Type B pancreatic cell (in vitro differentiated cells): Measurements from ENCODE around the gene HSPA4. TPM values are rescaled to one million over a fixed set of nuclear protein-coding genes. Genes with fewer than 3 reads are reported as not detected.

Experiments
- DNase-seq: peaks from one replicate; pipeline ENCODE4 v3.0.0; 2021; ENCODE audit warnings: mixed read lengths; ENCODE audit not compliant: unreplicated experiment; ENCODE audit errors: extremely low spot score
- H3K27ac Mint-ChIP-seq: 2 replicates; pipeline ENCODE4 v1.8.0; 2021; ENCODE audit warnings: mild to moderate bottlenecking, mixed read lengths
- H3K27me3 Mint-ChIP-seq: 2 replicates; pipeline ENCODE4 v1.8.0; 2021; ENCODE audit warnings: mixed read lengths
- H3K36me3 Mint-ChIP-seq: 2 replicates; pipeline ENCODE4 v1.8.0; 2021; ENCODE audit warnings: mixed read lengths
- H3K4me1 Mint-ChIP-seq: one replicate; pipeline ENCODE4 v1.8.0; 2021; ENCODE audit warnings: mixed read lengths; ENCODE audit not compliant: unreplicated experiment
- H3K4me3 Mint-ChIP-seq: 2 replicates; pipeline ENCODE4 v1.8.0; 2021; ENCODE audit warnings: mild to moderate bottlenecking, mixed read lengths
- H3K9me3 Mint-ChIP-seq: 2 replicates; pipeline ENCODE4 v1.8.0; 2021; ENCODE audit warnings: mixed read lengths
- total RNA-seq: library from RNA; stranded (reverse); gene quantifications from 2 replicates; pipeline ENCODE4 v1.2.1, GENCODE V29; 2021; ENCODE audit warnings: low replicate concordance
- TF ChIP-seq, protein P1 (sequence below): fragments of 200-600 bp; sonication (generic); conservative IDR thresholded peaks from 2 replicates; pipeline ENCODE4 v1.5.0; 2021; ENCODE audit warnings: antibody characterized with exemption, mild to moderate bottlenecking

The HSPA4 gene
- total RNA-seq, 1 donor from 2014 or later = 134 TPM

DNA sequence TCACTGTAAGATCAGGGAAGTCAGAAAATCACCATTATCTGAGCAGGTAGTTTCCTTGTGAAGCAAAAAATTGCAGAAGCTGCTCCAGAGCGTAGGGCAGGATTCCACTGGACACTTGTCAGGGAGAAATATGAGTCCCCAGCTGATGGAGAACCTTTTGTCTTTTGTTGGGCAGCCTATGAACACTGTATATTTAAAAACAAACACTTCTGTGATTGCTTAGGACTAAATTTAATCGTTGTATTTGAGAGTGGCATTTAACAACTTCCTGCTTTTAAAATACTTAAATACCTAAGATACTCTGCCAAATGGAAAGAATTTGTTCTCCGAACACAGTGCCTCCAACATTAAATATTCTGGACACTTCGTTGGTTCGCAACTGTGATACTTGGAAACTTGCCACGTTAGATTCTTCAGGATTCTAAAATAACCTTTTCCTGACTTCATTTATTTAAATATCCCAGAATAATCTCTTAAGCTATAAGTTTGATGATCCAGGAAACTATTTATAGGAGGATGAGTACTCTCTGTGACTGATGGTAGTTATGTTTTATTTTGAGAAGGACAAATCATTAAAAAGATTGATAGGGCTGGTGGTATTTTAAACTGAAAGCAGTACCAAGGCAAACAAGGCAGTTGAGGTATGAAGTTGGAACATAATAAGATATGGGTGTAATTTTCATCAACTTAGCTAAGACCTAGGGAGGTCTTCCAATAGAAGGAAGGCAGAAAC is 2.7 kb upstream of the HSPA4 start:
- Mint-ChIP-seq H3K9me3 (no peaks in the 10 kb centered on the region), H3K27ac (peak overlapping the region; percentile 89), H3K36me3 (no peaks in the 10 kb centered on the region), H3K4me1 (peaks cover 28% of the 10 kb centered on the region), H3K27me3 (no peaks in the 10 kb centered on the region), H3K4me3 (peak overlapping the region; percentile 82)
- no peak for DNase-seq
- TF ChIP-seq, protein P1, sequence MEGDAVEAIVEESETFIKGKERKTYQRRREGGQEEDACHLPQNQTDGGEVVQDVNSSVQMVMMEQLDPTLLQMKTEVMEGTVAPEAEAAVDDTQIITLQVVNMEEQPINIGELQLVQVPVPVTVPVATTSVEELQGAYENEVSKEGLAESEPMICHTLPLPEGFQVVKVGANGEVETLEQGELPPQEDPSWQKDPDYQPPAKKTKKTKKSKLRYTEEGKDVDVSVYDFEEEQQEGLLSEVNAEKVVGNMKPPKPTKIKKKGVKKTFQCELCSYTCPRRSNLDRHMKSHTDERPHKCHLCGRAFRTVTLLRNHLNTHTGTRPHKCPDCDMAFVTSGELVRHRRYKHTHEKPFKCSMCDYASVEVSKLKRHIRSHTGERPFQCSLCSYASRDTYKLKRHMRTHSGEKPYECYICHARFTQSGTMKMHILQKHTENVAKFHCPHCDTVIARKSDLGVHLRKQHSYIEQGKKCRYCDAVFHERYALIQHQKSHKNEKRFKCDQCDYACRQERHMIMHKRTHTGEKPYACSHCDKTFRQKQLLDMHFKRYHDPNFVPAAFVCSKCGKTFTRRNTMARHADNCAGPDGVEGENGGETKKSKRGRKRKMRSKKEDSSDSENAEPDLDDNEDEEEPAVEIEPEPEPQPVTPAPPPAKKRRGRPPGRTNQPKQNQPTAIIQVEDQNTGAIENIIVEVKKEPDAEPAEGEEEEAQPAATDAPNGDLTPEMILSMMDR = no peak

DNA sequence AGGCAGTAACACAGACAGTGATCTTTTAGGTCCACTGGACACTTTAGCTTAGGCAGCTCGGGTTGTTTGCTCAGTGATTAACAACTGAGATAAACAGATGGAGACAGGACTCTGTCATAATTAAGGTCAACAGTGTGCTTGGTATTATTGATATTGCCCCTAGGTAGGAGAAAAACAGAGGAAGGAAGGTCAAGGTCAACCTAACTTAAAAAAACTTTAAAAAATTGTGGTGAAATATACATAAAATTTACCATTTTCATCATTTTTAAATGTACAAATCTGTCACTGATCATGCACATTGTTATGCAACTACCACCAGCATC is 2.1 kb upstream of the HSPA4 start:
- Mint-ChIP-seq H3K4me3 (peak overlapping the region; percentile 82), H3K9me3 (no peaks in the 10 kb centered on the region), H3K4me1 (peaks cover 32% of the 10 kb centered on the region), H3K27ac (peak overlapping the region; percentile 89), H3K36me3 (peaks cover 1% of the 10 kb centered on the region), H3K27me3 (no peaks in the 10 kb centered on the region)
- TF ChIP-seq, protein P1 = no peak
- no peak for DNase-seq

DNA sequence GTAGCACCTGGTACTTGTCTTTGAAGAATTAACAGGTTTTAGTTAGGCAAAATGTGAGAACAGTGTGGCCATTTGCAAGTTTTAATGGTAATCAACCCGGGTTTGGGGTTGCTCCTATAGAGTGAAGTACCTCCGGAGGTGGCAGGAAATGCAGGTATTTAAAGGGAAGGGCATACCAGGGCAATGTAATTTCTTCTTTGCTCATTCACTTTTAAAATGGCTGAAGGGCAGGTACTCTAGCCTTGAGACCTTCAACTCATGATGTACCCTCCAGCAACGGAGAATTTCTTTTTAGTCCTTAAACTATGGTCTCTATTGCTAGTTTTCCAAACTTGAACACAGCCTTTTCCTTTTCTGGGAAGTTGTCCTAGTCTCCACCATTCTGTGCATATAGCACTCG is 1.3 kb upstream of the HSPA4 start:
- Mint-ChIP-seq H3K27me3 (no peaks in the 10 kb centered on the region), H3K36me3 (peaks cover 6% of the 10 kb centered on the region), H3K9me3 (no peaks in the 10 kb centered on the region), H3K27ac (peak overlapping the region; percentile 99), H3K4me1 (peaks cover 36% of the 10 kb centered on the region), H3K4me3 (peak overlapping the region; percentile 91)
- no peak for DNase-seq
- TF ChIP-seq, protein P1 = no peak

DNA sequence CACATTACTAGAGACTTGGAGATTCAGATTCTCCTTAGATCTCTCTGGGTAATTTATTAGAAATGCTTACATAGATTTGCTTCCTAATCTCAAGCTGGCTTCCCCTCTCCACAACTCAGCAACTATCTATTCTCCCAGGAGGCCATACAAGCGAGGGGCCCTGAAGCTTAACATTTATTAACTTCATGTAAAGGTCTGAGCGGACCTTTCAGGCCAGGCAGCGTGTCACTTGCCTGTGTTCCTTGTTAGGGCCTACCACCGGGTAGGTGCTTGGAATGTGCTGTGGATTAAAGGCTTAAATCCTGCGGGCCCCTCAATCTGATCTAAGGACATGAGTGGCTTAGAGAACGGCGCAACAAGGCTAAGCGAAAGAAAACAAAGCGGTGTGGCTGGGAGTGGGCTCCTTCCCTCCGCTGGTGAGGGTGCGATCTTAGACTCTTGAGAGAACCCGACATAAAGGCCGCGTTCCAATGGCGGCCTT is 712 bp upstream of the HSPA4 start:
- Mint-ChIP-seq H3K9me3 (no peaks in the 10 kb centered on the region), H3K4me3 (peak overlapping the region; percentile 91), H3K36me3 (peaks cover 6% of the 10 kb centered on the region), H3K4me1 (peaks cover 36% of the 10 kb centered on the region), H3K27me3 (no peaks in the 10 kb centered on the region), H3K27ac (peak overlapping the region; percentile 99)
- TF ChIP-seq, protein P1 = peak; percentile 38
- no peak for DNase-seq

DNA sequence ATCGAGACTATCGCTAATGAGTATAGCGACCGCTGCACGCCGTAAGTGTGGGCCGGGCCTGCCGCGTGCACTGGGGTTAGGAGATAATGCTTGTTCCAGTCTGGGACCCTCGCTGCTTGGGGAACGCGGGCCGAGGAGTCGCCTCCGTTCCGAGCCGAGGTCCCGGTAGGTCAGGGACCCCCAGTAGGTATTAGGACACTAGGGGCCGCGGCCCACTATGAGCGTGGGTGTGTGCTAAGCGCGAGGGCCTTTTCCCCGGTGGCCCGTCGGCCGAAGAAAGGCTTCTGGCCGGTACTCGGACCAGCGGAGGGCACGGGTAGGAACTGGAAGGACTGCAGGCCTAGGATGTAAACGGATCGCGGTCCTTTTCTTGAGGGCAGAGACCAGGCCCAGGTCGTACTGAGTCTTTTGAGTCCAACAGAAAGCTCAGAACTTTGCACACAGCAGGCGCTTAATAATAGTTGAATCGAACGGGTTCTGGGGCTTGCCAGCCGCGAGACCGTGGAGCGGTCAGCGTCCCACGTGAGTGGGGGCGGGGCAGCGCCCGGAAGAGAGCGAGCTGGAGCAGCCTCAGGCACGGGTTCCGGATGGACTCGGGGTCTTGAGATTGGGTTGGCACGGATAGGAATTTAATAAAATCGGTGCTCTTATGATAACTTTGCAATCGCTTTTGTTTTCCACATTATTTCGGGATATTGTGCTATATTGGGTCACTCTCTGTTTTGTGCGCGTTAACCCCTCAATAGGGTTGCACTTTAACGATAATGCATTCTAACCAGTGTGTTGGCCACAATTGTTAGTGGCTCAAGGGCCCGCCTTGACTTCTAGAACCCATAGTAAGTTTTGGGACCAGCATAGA is 733 bp downstream of the HSPA4 start:
- no peaks in the 10 kb centered on the region for H3K27me3 Mint-ChIP-seq
- peak; percentile 73 for DNase-seq
- peak overlapping the region; percentile 91 for H3K4me3 Mint-ChIP-seq
- H3K36me3 Mint-ChIP-seq = peaks cover 6% of the 10 kb centered on the region
- H3K9me3 Mint-ChIP-seq = no peaks in the 10 kb centered on the region
- peaks cover 36% of the 10 kb centered on the region for H3K4me1 Mint-ChIP-seq
- H3K27ac Mint-ChIP-seq = peak overlapping the region; percentile 99
- TF ChIP-seq, protein P1 = no peak
